Limb (tissue), 2 donors: ENCODE data around the gene SLC19A2.

ENCODE experiments used
- DNase-seq, 2 donors: peaks; one replicate each; pipeline ENCODE4 v3.0.0-alpha.2; 2016; ENCODE audit errors: extremely low spot score in 2 of 2

Gene SLC19A2

DNA sequence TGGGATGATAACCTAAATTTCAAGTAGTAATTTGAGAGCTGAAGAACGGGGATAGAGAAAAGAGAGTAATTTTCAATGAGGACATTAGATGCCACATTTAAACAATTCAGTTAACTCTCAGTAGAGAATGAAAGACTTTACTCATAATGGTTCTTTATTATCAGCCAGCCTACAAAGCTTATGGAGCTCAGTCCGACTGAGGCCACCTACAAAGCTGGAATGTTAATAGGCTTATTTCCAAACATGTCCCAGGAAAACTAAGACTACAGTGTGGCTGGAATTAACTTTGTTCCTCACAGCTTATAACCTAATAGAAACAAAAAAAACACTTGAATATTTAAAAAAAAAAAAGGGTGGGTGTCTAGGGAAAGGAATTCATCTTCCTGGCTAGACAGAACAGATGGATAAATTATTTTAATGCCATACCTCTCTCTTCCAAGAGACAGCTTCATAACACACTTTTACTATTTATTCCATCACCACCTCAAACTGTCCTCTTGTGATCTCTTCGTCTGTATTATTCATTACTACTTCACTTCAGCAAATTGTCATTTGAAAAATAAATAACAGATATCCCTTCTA is 9.8 kb downstream of the SLC19A2 start:
- no peak for DNase-seq

- no peak for DNase-seq
These were observed 11.3 kb downstream of the SLC19A2 start for GRCh38 chr1:169474302-169474995.

- no peak for DNase-seq
These were observed 12.4 kb downstream of the SLC19A2 start for GRCh38 chr1:169473347-169473746.

GRCh38 chr1:169472738-169473137 is 13.0 kb downstream of the SLC19A2 start:
- no peak for DNase-seq

- DNase-seq: no peak
These were observed 16.8 kb downstream of the SLC19A2 start for GRCh38 chr1:169468982-169469381.

DNA sequence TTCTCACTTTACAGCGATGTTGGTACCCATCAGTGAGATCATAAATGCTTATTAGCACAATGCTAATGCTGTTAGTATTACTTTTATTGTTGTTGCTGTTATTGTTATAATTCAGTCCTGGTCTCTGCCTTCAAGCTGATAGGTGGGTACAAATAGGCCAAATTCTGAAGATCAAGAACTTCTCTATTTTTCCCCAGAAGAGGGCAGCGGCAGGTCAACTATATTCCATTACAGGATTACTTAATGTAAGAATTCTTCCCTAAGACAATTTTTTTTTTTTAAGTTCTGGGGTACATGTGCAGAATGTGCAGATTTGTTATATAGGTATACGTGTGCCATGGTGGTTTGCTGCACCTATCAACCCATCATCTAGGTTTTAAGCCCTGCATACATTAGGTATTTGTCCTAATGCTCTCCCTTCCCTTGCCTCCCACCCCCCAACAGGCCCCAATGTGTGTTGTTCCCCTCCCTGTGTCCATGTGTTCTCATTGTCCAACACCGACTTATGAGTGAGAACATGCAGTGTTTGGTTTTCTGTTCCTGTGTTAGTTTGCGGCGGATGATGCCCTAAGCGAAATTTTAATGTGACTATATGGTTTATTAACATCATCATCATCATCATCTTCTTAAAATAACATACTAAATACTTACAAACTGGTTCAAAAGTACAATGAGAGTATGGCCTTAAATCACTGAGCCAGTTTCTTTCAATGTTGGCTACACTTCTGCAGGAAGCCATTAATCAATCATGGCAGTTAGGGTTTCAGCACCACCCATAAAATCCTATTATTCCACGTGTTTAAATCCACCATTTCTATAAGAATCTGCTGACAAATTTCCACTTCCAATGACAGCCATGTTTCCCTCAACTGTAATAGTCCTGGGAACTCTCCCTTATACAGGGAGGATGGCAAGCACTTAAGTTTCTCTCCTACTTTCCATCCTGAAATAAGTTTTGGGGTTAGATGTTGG is 19.2 kb downstream of the SLC19A2 start:
- peak in 1 of 2 donors; percentile 23 for DNase-seq

- DNase-seq: no peak
These were observed 20.5 kb downstream of the SLC19A2 start for GRCh38 chr1:169465281-169465680.

- no peak for DNase-seq
These were observed 23.4 kb downstream of the SLC19A2 start for GRCh38 chr1:169462385-169462784.

- no peak for DNase-seq
These were observed 24.2 kb downstream of the SLC19A2 start for GRCh38 chr1:169461390-169462000.

DNA sequence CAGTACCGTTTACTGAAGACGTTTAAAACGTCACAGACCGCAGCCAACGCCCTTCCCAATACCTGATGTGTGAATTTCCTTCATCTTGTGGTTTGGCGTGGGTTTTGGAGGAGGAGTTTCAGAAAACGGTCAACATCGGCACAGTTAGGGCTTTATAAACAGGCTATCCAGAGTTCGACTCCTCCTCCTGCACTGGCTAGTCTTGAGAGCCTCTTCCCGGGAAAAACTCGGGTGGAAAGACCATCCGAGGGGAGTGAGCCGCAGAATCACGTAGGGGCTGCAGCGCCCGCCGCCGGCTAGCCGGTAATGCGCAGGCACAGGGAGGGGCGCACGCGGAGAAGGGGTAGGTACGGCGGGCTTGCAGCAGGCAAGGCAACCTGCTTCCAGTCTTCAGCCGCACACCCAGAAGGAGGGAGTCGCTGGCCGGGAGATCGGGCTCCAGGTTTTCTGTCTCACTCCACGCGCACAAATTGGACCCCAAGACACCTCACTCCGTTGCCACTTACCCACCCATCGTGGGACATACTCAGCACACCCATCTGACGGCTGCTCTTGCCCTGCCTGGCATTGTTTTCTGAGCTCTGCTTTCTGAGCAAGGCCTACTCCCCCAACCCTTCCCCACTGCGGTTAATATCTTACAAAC is 25.4 kb downstream of the SLC19A2 start:
- DNase-seq: peak in 1 of 2 donors; percentile 34

DNA sequence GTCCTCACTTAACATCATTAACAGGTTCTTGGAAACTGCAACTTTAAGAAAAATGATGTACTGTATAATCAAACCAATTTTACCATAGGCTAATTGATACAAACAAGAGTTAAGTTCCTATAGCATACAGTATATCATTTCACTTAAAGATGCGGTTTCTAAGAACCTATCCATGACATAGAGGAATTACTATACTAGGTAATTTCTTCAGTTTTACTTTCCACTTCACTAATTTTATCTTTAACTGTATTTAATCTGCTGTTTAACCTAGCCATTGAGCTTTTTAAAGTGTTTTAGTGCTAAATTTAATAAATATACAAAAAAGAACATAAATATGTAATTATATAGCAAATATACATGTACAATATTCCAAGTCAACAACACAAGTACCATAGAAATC is 28.3 kb downstream of the SLC19A2 start:
- DNase-seq: no peak

GRCh38 chr1:169456029-169456428 is 29.7 kb downstream of the SLC19A2 start:
- no peak for DNase-seq

DNA sequence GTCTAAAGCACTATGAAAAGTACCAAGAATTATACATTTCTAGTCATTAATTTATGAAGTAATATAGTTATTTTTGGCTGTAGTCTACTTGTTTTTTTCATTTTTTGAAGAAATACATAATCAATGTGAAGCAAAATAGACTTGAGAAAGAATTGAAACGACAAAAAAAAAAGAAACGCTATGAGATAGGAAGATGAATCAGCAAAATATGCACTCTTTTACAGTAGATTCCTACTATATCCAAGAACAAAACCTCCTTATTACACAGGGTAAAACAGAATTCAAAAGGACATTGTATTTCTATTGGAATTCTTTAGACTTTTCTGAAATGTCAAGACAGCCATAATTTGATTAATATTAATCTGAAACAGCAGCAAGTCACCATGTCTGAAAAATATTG is 32.8 kb downstream of the SLC19A2 start:
- no peak for DNase-seq

GRCh38 chr1:169451218-169451824 is 34.4 kb downstream of the SLC19A2 start:
- no peak for DNase-seq

DNA sequence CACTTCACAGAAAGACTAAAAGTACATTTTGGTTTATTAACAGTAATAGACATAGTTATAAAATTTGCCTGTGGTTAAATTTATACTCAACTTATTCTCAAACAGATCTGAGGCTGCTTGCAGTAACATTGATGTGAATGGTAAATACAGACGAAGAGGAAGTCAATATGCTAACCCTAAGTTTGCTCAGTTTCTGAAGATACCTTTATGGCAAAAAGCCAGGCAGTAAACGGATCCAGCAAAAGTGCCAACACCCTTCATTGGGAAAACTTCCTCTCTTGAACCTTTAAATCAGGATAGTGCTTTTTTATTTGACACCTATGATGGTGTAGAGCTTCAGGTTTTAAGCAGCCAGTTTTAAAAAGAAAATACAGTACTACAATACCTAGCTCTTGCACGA is 41.8 kb downstream of the SLC19A2 start:
- no peak for DNase-seq

- peak; percentile 89 to 91 for DNase-seq
These were observed 58.6 kb downstream of the SLC19A2 start, which contains the start of gene CCDC181 for GRCh38 chr1:169427081-169427641. CCDC181 (minus strand) TSS chr1:169427474; CDS start chr1:169424927, 2,547 bp downstream.

DNA sequence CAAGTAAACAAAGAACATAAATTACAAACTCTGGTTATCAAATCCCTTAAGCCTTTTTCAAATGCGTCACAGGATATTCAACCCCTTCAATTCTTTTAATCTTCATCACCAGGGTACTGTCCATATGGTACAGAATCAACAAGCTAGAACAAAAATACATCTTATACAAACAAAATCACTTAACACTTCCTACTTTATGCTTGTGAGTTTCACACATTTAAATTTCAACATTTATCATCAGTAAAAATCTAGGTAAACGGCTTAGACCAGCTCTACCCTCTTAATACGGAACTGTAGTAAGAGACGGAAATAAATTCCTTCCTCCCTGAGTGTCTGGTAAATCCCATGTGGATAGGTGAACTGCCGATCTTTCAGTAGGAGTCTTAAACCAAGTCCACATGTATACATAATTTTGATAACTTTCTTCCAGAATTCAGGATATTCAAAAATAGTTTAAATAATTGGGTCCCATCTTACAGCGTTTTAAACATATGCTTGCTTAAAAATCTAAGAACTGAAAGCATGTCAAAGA is 59.5 kb downstream of the SLC19A2 start:
- DNase-seq: no peak

DNA sequence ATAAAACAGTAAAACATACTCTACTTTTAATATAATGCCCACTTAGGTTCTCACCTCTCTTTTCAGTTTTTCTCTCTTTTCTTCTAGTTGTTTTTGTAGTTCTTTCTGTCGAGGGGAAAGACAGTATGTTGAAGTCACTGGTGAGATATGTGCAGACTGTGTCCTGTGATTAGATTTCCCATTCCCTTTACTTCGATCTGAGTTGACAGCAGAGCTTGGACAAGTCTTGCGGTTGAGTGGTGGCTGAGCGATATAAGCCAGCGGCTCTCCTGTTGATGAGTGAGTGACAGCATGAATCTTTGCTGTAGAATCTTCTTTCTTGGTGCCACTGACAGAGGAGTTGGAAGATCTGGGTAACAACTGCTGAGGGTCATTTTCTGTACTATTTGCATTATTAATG is 64.4 kb downstream of the SLC19A2 start:
- no peak for DNase-seq

GRCh38 chr1:169414952-169415351 is 70.8 kb downstream of the SLC19A2 start:
- no peak for DNase-seq
